Muscle of leg (tissue), 11 donors: Measurements from ENCODE around the gene PRTFDC1. TPM values are rescaled to one million over a fixed set of nuclear protein-coding genes. Genes with fewer than 3 reads are reported as not detected.
A peak's percentile ranks its signal among the peaks of the same experiment; 100 is the strongest.

Experiments
- DNase-seq: peaks from one replicate; pipeline ENCODE4 v3.0.0; 2013
- H3K27ac ChIP-seq: one replicate; pipeline ENCODE4 v1.5.1; 2013; ENCODE audit warnings: mild to moderate bottlenecking, low read length, control low read depth
- H3K27me3 ChIP-seq: one replicate; pipeline ENCODE4 v1.6.1; 2013; ENCODE audit warnings: low read length; ENCODE audit not compliant: control insufficient read depth, insufficient read depth
- H3K36me3 ChIP-seq: one replicate; pipeline ENCODE4 v1.6.1; 2013; ENCODE audit warnings: low read length; ENCODE audit not compliant: control insufficient read depth, insufficient read depth
- H3K4me1 ChIP-seq: one replicate; pipeline ENCODE4 v1.6.1; 2013; ENCODE audit warnings: low read length; ENCODE audit not compliant: control insufficient read depth, insufficient read depth
- H3K4me3 ChIP-seq: one replicate; pipeline ENCODE4 v1.5.1; 2013; ENCODE audit warnings: low read length, control low read depth
- H3K9me3 ChIP-seq: replicated peaks from 2 replicates; pipeline ENCODE4 v1.6.1; 2013; ENCODE audit warnings: low read depth, low read length; ENCODE audit not compliant: control insufficient read depth
- WGBS: methylation state at CpG from one replicate; pipeline ENCODE4 v1.1.5; 2013; ENCODE audit warnings: missing lambda C conversion rate; ENCODE audit not compliant: insufficient coverage; 5-methylcytosine and 5-hydroxymethylcytosine counted together
- polyA plus RNA-seq, 8 donors: library from polyadenylated mRNA; unstranded; fragments of 120-200 nt; gene quantifications; one replicate each; pipeline versions ENCODE4 v1.2.1 to v1.2.3, GENCODE V29; 2013; ENCODE audit warnings: inconsistent platforms in 1 of 8, low replicate concordance in 1 of 8; ENCODE audit not compliant: insufficient read length in 8 of 8, insufficient read depth in 1 of 8
- total RNA-seq: library from RNA; stranded (reverse); fragments of 120-200 nt; gene quantifications from one replicate; pipeline ENCODE4 v1.2.4, GENCODE V29; 2013

Gene PRTFDC1
- total and polyA plus RNA-seq, 9 donors, result 12.6 to 21.6 (median 16.2) TPM

DNA sequence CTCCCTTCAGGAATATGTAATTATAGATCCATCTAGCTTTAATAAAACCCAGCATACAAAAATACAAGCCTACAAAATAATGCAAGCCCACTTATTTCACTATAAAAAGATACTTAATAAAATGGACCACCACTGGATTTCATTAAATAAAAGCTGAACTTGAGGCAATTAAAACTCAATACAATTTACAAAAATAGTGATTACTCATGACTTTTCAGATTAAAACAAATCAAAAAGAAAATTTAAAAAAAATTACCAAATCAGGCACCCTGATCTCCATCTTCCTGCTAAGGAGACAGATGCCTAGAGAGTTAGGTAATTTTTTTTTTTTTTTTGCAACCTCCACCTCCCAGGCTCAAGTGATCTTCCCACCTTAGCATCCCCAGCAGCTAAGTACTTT is 41.8 kb downstream of the PRTFDC1 start:
- DNase-seq, result no peak
- no peaks in the 10 kb centered on the region for H3K4me1 ChIP-seq
- no peak overlapping the region for H3K27ac ChIP-seq
- H3K4me3 ChIP-seq, result no peak overlapping the region
- H3K9me3 ChIP-seq, result no peaks in the 10 kb centered on the region
- no peaks in the 10 kb centered on the region for H3K36me3 ChIP-seq
- no peaks in the 10 kb centered on the region for H3K27me3 ChIP-seq

DNA sequence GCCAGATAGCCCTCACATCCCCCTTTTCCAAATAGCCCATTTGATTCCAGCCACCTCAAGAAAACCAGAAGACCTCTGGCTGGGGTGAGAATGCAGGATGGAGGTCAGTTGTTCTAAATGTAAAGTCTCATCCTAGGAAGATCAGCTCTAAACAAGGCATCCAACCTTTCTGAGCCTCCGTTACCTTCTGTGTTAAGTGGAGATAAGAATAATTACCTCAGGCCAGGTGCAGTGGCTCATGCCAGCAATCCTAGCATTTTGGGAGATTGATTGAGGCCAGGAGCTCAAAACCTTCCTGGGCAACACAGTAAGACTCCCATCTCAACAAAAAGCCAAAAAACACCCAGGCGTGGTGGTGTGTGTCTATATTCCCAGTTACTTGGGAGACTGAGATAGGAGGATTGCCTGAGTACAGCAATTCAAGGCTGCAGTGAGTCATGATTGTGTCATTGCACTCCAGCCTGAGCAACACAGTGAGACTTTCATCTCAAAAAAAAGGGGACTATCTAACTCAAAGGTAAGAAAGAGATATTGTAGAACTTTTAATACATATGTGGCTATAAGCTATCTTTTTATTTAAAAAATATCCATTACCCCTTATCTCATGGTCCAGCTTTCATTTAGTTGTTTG is 43.5 kb downstream of the PRTFDC1 start:
- H3K4me3 ChIP-seq, result no peak overlapping the region
- H3K4me1 ChIP-seq, result no peaks in the 10 kb centered on the region
- H3K9me3 ChIP-seq, result no peaks in the 10 kb centered on the region
- DNase-seq, result no peak
- H3K27ac ChIP-seq, result no peak overlapping the region
- H3K36me3 ChIP-seq, result no peaks in the 10 kb centered on the region
- WGBS, result no CpG with 5 or more reads among the region's 2 CpGs
- no peaks in the 10 kb centered on the region for H3K27me3 ChIP-seq

DNA sequence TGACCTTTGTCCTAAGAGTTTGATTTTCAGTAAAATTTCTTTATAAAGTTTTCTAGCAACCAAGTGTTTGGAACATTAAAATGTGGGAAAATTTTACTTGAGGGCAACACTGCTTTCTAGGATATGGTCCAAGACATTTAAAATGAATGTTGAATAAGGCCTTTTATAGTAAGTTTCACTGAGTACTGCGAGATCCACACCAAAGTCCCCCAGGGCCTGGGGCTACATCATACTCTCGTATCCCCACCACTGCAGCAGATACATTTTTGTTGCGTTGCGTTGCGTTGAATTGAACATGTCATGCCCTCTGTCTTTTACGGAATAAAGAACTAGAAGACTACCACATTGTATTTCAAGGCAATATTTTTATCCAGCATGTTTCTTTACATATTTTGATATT is 44.5 kb downstream of the PRTFDC1 start:
- Histone ChIP-seq H3K4me1 (no peaks in the 10 kb centered on the region), H3K27ac (no peak overlapping the region), H3K4me3 (no peak overlapping the region), H3K36me3 (no peaks in the 10 kb centered on the region), H3K27me3 (no peaks in the 10 kb centered on the region), H3K9me3 (no peaks in the 10 kb centered on the region)
- WGBS, result 95% methylated on average over 6 of the region's 6 CpGs
- peak; percentile 33 for DNase-seq

DNA sequence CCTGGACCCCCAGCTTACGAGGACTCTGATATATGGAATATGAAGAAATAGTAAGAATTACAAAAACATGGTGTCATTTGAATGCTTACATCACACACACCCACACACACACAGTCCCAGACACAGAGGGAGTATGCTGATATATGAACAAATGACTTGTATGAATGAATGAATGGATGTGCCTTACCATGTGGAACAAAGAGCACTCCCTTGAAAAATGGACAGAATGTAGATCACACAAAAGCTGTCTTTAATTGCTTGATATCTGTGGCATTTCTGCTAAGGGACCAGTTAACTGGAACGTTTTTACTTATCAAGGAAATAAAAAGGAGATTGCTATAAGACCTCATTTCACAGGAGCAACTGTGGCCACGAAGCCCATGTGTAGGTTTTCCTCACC is 46.0 kb downstream of the PRTFDC1 start:
- no peak for DNase-seq
- Histone ChIP-seq H3K27me3 (no peaks in the 10 kb centered on the region), H3K9me3 (no peaks in the 10 kb centered on the region), H3K27ac (no peak overlapping the region), H3K4me3 (no peak overlapping the region), H3K36me3 (no peaks in the 10 kb centered on the region), H3K4me1 (peaks cover 10% of the 10 kb centered on the region)
- WGBS, result no CpG with 5 or more reads among the region's 3 CpGs

DNA sequence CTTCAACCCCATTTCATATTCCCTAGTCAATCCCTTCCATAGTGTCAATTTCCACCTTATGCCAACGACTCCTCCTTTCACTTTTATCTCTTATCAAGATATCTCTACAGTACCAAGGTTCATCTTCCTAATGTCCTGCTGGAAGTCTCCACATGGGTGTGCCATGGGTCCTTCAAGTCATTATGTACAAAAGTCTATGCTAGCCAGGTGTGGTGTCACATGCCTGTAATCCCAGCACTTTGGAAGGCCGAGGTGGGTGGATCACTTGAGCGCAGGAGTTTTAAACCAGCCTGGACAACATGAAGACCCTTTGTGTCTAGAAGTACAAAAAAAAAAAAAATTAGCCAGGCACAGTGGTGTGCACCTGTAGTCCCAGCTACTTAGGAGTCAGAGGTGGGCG is 47.6 kb downstream of the PRTFDC1 start:
- 96% methylated on average over 3 of the region's 4 CpGs for WGBS
- H3K27me3 ChIP-seq, result no peaks in the 10 kb centered on the region
- DNase-seq, result no peak
- no peaks in the 10 kb centered on the region for H3K9me3 ChIP-seq
- H3K4me1 ChIP-seq, result peaks cover 11% of the 10 kb centered on the region
- no peak overlapping the region for H3K4me3 ChIP-seq
- no peak overlapping the region for H3K27ac ChIP-seq
- no peaks in the 10 kb centered on the region for H3K36me3 ChIP-seq

DNA sequence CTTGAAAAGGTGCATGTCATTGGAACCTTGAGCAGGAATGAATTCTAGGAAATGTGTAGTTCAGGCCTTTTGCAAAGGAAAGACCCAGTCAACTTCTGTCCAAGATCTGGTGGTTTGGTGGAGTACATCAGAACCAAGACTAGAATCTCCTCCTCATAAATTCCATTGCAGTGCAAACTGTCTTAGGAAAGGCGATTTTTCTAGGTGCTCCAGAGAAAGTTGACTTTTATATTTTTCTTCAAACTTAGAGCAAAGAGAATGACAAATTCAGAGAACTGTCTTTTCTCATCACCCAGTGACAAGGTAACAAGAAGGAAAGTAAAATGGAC is 50.0 kb downstream of the PRTFDC1 start:
- Histone ChIP-seq H3K27ac (peak overlapping the region; percentile 37), H3K9me3 (no peaks in the 10 kb centered on the region), H3K4me1 (peaks cover 11% of the 10 kb centered on the region), H3K36me3 (no peaks in the 10 kb centered on the region), H3K4me3 (no peak overlapping the region), H3K27me3 (no peaks in the 10 kb centered on the region)
- no CpG with 5 or more reads among the region's 1 CpG for WGBS
- no peak for DNase-seq

DNA sequence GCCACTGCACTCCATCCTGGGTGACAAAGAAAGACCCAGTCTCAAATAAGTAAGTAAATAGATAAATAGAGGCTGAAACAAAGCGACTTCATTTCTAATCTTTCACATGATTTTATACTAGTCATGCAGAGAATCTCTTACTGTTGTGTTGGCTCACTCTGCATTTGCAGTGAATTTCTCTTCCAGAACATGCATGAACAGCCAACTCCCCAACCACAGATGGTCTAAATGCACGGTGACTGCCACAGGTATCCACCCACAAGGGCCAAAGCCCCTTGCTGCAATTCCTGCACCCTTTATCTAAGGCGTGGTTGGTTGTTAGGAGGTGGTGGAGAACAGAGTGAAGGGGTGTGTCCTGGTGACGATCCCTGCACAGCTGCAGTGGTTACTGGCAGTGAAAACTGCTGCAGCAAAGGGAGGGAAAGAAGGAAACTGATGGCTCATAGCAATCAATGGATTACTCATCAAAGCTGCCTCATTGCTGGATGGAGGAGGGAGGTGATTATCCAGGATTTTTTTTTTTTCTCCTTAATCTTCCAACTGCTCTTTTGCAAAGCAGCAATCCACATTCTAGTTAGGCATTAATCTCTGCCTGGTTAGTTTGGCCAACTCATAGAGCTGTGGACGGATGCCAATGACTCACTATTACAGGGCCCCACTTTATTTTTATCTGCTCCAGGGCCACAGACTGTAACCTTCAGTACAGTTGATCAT is 50.6 kb downstream of the PRTFDC1 start:
- no peaks in the 10 kb centered on the region for H3K36me3 ChIP-seq
- WGBS, result 0% methylated on average over 1 of the region's 5 CpGs
- no peak overlapping the region for H3K4me3 ChIP-seq
- H3K9me3 ChIP-seq, result no peaks in the 10 kb centered on the region
- peaks cover 11% of the 10 kb centered on the region for H3K4me1 ChIP-seq
- peak; percentile 93 for DNase-seq
- H3K27me3 ChIP-seq, result no peaks in the 10 kb centered on the region
- H3K27ac ChIP-seq, result peak overlapping the region; percentile 60

DNA sequence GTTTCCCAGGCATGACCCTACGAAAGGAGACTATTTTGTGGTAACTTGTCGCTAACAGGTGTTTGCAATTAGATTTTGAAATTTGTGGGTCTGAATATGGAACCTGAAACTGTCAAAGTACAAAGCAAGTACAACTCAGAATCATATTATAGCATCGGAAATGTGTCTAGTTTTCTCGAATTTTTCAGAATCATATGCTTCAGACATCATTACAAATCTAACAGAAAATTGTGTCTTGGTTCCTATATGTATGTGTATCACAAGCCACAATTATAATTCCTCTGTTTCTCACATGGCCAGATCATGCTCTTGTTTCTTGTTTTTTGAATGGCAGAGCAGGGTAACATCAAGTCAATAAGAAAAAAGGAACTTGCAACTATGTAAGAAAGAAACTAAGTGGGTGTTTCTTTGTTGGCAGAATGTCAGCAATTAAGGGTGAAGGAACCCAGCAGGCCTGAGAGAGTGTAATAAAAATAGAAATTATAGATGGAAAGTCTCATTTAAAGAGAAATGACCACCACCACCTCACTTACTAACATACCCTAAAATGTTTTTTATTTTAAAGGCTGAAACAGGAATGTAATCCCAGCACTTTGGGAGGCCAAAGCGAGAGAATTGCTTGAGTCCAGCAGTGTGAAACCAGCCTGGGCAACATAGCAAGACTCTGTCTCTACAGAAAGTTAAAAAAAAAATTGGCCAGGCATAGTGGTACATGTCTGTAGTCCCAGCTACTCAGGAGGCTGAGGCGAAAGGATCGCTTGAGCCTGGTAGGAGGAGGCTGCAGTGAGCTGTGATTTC is 51.3 kb downstream of the PRTFDC1 start:
- H3K9me3 ChIP-seq, result no peaks in the 10 kb centered on the region
- WGBS, result no CpG with 5 or more reads among the region's 7 CpGs
- peak; percentile 77 for DNase-seq

DNA sequence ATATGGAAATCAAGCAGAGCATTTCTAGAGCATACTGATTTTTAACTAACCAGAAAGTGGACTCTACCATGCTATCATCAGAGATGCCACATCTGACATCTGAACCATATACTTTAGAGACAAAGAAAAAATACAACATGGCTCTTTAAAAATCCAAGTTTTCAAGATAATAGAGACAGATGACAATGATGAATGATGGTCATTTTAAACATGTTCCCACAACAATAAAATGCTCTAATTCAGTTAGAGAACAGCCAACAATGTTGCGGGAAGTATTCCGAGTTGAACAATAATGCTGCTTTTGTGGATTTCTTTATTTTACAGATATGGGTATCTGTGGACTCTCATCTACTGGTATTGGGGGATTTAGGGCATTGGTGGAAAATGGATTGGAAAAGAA is 52.8 kb downstream of the PRTFDC1 start:
- no peak for DNase-seq
- Histone ChIP-seq H3K27me3 (no peaks in the 10 kb centered on the region), H3K4me3 (no peak overlapping the region), H3K9me3 (no peaks in the 10 kb centered on the region), H3K36me3 (no peaks in the 10 kb centered on the region), H3K27ac (no peak overlapping the region), H3K4me1 (peaks cover 11% of the 10 kb centered on the region)
- WGBS, result no CpG with 5 or more reads among the region's 2 CpGs

More for the DNA sequence above, 51.3 kb downstream of the PRTFDC1 start:
- H3K4me3 ChIP-seq, result no peak overlapping the region
- peak overlapping the region; percentile 60 for H3K27ac ChIP-seq
- H3K36me3 ChIP-seq, result no peaks in the 10 kb centered on the region
- no peaks in the 10 kb centered on the region for H3K27me3 ChIP-seq
- peaks cover 11% of the 10 kb centered on the region for H3K4me1 ChIP-seq

DNA sequence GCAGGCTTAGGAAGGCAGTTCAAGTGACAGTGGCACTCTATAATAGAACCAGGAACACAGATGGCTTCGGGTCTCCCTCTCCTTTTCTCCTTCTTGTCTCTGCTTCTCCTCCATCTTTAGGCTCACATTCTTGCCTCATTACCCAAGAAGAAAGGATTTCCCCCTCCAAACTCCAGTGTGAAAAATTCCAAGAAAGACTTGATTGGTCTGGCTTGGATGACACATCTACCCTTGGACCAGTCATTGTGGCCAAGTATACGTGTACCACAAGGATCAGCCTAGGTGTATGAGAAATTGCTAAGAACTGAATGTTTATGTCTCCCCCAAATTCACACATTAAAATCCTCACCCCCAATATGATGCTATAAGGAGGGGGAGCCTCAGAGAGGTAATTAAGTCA is 53.9 kb downstream of the PRTFDC1 start:
- 100% methylated on average over 1 of the region's 2 CpGs for WGBS

More for the DNA sequence above, 53.9 kb downstream of the PRTFDC1 start:
- H3K27me3 ChIP-seq, result no peaks in the 10 kb centered on the region
- no peak overlapping the region for H3K4me3 ChIP-seq
- peaks cover 11% of the 10 kb centered on the region for H3K4me1 ChIP-seq
- no peaks in the 10 kb centered on the region for H3K36me3 ChIP-seq
- no peak overlapping the region for H3K27ac ChIP-seq
- DNase-seq, result no peak
- no peaks in the 10 kb centered on the region for H3K9me3 ChIP-seq
